ENCODE data around the gene CLDN4.

Gene CLDN4

GRCh38 chr7:73876973-73877372 is 46.2 kb downstream of the CLDN4 start:
- DNase-seq, result no peak

DNA sequence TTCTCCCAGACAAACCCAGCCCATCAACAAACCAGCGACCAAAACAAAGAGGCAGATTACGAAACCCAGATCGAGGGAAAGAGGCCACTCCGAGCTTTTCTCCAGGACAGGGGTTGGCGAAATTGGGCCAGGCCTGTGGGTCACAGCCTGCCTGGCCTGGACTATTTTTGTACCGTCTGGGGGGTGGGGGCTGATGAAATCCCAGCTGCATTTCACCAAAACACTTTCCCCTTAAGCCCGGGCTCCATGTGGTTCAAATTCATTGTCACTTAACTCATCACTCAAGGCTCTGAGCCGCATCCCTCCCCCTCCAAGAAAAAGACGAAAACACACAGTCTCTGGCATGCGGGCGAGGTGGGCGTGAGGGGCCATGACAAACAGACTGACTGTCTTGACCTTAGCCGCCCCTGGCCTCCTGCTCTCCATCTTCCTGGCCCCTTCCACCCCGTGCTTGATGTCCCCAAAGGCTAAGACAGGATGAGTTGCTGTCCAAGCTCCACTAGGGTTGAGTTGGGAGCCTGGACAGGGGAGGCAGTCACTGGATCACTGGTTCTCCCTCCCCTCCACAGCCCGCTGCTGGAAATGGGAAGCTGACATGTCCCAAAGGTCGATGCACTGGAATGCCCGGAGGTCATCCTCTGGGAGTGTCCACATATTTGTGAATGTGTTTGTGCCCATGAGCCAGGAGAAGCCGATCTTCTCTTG is 49.3 kb downstream of the CLDN4 start:
- no peak for DNase-seq

- DNase-seq, result no peak
Observed at GRCh38 chr7:73880755-73881328, 50.0 kb downstream of the CLDN4 start.

- DNase-seq, result no peak
Observed at GRCh38 chr7:73881352-73882046, 50.7 kb downstream of the CLDN4 start.

DNA sequence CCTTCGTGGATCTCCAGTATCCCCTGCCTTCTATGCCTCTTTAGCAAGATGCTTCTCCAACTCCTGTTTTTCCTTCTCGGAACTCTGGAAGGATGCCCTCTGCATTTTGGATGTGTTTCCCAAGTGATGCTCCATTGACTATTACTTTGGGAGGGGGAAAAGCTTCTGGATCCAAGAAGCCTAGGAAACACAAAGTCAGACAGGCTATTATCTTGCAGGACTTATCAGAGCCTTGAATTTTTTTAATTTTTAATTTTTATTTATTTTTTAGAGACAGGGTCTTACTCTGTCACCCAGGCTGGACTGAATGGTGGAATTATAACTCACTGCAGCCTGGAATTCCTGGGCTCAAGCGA is 51.2 kb downstream of the CLDN4 start:
- no peak for DNase-seq
